Left ventricle myocardium inferior (tissue), 1 donor: Measurements from ENCODE around the gene LCP1. TPM values are rescaled to one million over a fixed set of nuclear protein-coding genes. Genes with fewer than 3 reads are reported as not detected.

ENCODE experiments used
- DNase-seq: peaks from one replicate; pipeline ENCODE4 v3.0.0-alpha.2; 2020
- H3K27ac ChIP-seq: fragments of 200-600 bp; replicated peaks from 2 replicates; pipeline ENCODE4 v1.8.0; 2021
- H3K27me3 ChIP-seq: fragments of 200-600 bp; 2 replicates; pipeline ENCODE4 v1.8.0; 2021; ENCODE audit warnings: low read depth
- H3K36me3 ChIP-seq: fragments of 200-600 bp; 2 replicates; pipeline ENCODE4 v1.8.0; 2021
- H3K4me1 ChIP-seq: fragments of 200-600 bp; 2 replicates; pipeline ENCODE4 v1.8.0; 2021
- H3K4me3 ChIP-seq: fragments of 200-600 bp; 2 replicates; pipeline ENCODE4 v1.8.0; 2021; ENCODE audit warnings: mild to moderate bottlenecking, moderate library complexity
- H3K9me3 ChIP-seq: fragments of 200-600 bp; replicated peaks from 2 replicates; pipeline ENCODE4 v1.8.0; 2021
- intact Hi-C: fragments of 100-400 bp; cut with micrococcal nuclease; formaldehyde crosslinking; loops from one replicate; pipeline ENCODE4 v1.11.0; 2022
- total RNA-seq: library from RNA; stranded (reverse); fragmentation: NEBNext Ultra II Directional; extraction: Animal tissue kit (Norgen Biotek cat#: 25700); gene quantifications from one replicate; pipeline ENCODE4 v1.2.1, GENCODE V29; 2021
- TF ChIP-seq, protein P1 (sequence below): fragments of 200-600 bp; IDR thresholded peaks from 2 replicates; pipeline ENCODE4 v1.8.0; 2021; ENCODE audit warnings: antibody characterized with exemption, mild to moderate bottlenecking, borderline replicate concordance
- donor health status: DM: no; HTN: yes; CAD: no; lungs with severe emphysema.

The LCP1 gene
- total RNA-seq, 1 donor from 2014 or later, result 14.1 TPM

DNA sequence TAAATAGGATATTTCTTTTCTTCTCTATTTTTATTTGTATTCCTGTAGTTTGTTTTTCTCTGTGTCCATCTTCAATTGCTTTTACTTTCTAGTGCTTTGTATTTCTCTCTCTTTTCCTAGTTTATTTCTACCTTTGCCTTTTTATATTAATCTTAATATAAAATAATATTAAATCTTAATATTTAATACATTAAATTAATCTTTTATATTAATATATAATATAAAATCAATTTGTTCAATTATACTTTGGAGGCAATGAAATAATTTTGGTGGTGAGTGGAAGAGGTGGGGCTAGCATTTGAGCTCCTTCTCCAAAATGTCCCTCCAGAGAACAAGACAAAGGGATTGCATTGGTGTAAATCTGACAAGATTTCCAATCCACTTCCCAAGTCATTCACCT is 70.8 kb downstream of the LCP1 start:
- intact Hi-C loops, result no loop called here

DNA sequence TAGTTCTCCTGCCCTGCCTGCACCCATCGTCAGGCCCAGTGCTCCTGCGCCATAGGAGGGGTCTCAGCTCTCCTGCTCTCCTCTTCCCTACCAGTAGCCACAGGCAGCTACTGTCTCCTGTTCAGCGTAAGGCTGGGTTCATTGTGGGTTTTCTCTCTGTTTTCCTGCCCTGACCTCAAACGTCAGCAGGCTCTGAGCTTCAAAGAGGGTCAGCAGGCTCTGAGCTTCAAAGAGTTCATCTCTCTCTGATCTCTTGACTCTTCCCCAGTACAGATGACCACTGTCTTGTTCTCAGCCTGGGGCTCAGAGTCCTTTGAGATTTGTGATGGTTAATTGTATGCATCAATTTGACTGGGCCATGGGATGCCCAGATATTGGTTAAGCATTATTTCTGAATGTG is 72.5 kb downstream of the LCP1 start:
- intact Hi-C loops, result no loop called here
- Histone ChIP-seq H3K27me3 (peaks cover 30% of the 10 kb centered on the region), H3K9me3 (no peaks in the 10 kb centered on the region), H3K27ac (no peak overlapping the region), H3K4me3 (no peak overlapping the region), H3K36me3 (no peaks in the 10 kb centered on the region), H3K4me1 (no peaks in the 10 kb centered on the region)
- no peak for DNase-seq
- TF ChIP-seq, protein P1, sequence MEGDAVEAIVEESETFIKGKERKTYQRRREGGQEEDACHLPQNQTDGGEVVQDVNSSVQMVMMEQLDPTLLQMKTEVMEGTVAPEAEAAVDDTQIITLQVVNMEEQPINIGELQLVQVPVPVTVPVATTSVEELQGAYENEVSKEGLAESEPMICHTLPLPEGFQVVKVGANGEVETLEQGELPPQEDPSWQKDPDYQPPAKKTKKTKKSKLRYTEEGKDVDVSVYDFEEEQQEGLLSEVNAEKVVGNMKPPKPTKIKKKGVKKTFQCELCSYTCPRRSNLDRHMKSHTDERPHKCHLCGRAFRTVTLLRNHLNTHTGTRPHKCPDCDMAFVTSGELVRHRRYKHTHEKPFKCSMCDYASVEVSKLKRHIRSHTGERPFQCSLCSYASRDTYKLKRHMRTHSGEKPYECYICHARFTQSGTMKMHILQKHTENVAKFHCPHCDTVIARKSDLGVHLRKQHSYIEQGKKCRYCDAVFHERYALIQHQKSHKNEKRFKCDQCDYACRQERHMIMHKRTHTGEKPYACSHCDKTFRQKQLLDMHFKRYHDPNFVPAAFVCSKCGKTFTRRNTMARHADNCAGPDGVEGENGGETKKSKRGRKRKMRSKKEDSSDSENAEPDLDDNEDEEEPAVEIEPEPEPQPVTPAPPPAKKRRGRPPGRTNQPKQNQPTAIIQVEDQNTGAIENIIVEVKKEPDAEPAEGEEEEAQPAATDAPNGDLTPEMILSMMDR, result no peak

More for the DNA sequence above, 70.8 kb downstream of the LCP1 start:
- Histone ChIP-seq H3K27ac (no peak overlapping the region), H3K4me3 (no peak overlapping the region), H3K9me3 (no peaks in the 10 kb centered on the region), H3K36me3 (no peaks in the 10 kb centered on the region), H3K4me1 (no peaks in the 10 kb centered on the region), H3K27me3 (peaks cover 30% of the 10 kb centered on the region)
- DNase-seq, result no peak
- TF ChIP-seq, protein P1, result no peak

DNA sequence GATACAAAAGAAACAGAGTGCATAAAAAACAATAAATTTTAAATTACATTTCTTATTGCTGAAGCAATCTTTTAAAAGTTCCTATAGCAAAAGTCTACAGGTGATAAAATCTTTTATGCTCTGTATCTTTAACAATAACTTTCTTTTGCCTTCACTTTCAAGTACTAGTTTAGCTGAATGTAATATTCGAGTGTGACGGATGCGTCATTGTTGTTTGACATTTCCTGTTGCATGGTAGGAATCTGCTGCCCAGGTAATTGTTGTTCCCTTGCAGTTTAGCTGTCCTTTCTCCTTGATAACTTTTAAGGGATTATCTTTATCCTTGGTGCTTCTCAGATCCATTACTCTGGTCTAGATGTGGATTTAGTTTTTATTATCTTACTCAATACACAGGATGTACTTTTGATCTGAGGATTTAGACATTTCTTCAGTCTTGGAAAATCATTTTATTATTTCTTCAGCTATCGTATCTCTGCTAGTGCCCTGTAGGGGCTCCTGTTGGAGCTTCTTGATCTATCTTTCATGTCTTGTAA is 75.1 kb downstream of the LCP1 start:
- peaks cover 16% of the 10 kb centered on the region for H3K27me3 ChIP-seq
- DNase-seq, result no peak
- H3K9me3 ChIP-seq, result no peaks in the 10 kb centered on the region
- H3K4me1 ChIP-seq, result peaks cover 3% of the 10 kb centered on the region
- H3K4me3 ChIP-seq, result no peak overlapping the region
- intact Hi-C loops, result no loop called here
- TF ChIP-seq, protein P1, result no peak
- H3K27ac ChIP-seq, result no peak overlapping the region
- no peaks in the 10 kb centered on the region for H3K36me3 ChIP-seq

DNA sequence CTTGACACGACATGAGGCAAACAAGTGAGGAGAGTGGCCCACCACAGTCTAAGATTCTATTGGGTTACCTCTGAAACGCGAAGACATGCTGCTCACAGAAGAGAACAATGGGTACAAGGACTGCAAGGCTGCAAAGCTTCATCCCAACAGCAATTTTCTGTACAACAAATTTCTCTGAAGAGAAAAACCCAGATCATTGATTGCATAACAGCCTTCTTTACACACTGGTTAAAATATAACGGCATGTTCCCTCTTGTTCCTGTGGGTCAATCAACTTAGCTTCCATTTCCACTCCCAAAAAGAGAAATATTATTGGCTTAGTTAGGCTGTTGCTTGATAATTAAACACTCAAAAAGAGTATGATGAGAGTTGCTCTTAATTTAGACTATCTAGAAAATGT is 77.1 kb downstream of the LCP1 start, which contains the start of gene CPB2:
TSS of gene CPB2 (minus strand) at position 166 of the 400 bp plus-strand sequence. CDS start at position 142, 24 bp downstream.
- Histone ChIP-seq H3K4me3 (no peak within 1 kb of the TSS), H3K27ac (no peak within 1 kb of the TSS), H3K36me3 (no peaks in the 10 kb centered on the region), H3K4me1 (peaks cover 13% of the 10 kb centered on the region), H3K27me3 (no peaks in the 10 kb centered on the region), H3K9me3 (no peaks in the 10 kb centered on the region)
- DNase-seq, result no peak
- TF ChIP-seq, protein P1, result no peak
- intact Hi-C loops, result no loop called here

DNA sequence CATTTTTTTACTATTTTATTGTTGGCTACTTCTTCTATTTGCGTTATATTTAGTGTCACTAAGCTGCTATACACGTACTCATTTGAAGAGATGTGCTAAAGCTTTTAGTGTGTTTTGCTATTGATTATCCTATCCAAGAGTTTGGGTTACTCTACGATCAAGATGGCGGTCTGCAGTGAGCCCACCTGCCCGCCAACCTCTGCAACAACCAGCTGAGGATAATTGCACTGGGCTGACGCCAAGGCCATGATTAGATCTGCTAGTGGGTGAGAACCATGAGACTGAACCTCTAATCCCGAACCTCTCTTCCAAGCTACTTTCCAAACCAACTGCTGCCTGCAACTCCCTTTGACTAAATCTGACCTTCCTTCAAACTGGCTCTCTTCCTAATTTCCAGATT is 78.9 kb downstream of the LCP1 start:
- Histone ChIP-seq H3K4me1 (peaks cover 13% of the 10 kb centered on the region), H3K36me3 (no peaks in the 10 kb centered on the region), H3K27me3 (no peaks in the 10 kb centered on the region), H3K4me3 (no peak overlapping the region), H3K9me3 (no peaks in the 10 kb centered on the region), H3K27ac (no peak overlapping the region)
- TF ChIP-seq, protein P1, result no peak
- intact Hi-C loops, result no loop called here
- DNase-seq, result no peak
